GM23338 (cell line): ENCODE measurements around the gene INKA1. TPM values are rescaled to one million over a fixed set of nuclear protein-coding genes. Genes with fewer than 3 reads are reported as not detected.

Experiments
- ATAC-seq: fragments of 200-7000 bp; cut with Tn5 transposase; 3 replicates; pipeline ENCODE4 v1.9.1; 2020
- DNase-seq: peaks from one replicate; pipeline ENCODE4 v3.0.0-alpha.2; 2015; ENCODE audit warnings: low spot score
- H2AFZ ChIP-seq: fragments of 200-600 bp; sonication (generic); 2 replicates; pipeline ENCODE4 v1.8.0; 2016; ENCODE audit warnings: antibody characterized with exemption, mild to moderate bottlenecking, moderate library complexity
- H3F3A ChIP-seq: fragments of 200-600 bp; sonication (generic); replicated peaks from 2 replicates; pipeline ENCODE4 v1.8.0; 2017; ENCODE audit warnings: antibody characterized with exemption, mixed run types, low read depth
- H3K27ac ChIP-seq: fragments of 200-600 bp; sonication (generic); 2 replicates; pipeline ENCODE4 v1.6.1; 2016; ENCODE audit warnings: low read depth
- H3K27me3 ChIP-seq: fragments of 200-600 bp; sonication (generic); 2 replicates; pipeline ENCODE4 v1.8.0; 2016; ENCODE audit warnings: mild to moderate bottlenecking, mixed run types, moderate library complexity; ENCODE audit not compliant: insufficient read depth
- H3K36me3 ChIP-seq: fragments of 200-600 bp; sonication (generic); 2 replicates; pipeline ENCODE4 v1.8.0; 2016; ENCODE audit warnings: mild to moderate bottlenecking; ENCODE audit not compliant: insufficient read depth
- H3K4me1 ChIP-seq: fragments of 200-600 bp; sonication (generic); 2 replicates; pipeline ENCODE4 v1.8.0; 2016; ENCODE audit warnings: mild to moderate bottlenecking, moderate library complexity; ENCODE audit not compliant: insufficient read depth
- H3K4me2 ChIP-seq: fragments of 200-600 bp; sonication (generic); 2 replicates; pipeline ENCODE4 v1.7.1; 2017; ENCODE audit warnings: mixed run types
- H3K4me3 ChIP-seq: fragments of 200-600 bp; sonication (generic); 2 replicates; pipeline ENCODE4 v1.6.1; 2016; ENCODE audit warnings: mixed run types
- H3K79me2 ChIP-seq: fragments of 200-600 bp; sonication (generic); replicated peaks from 2 replicates; pipeline ENCODE4 v1.8.0; 2017; ENCODE audit warnings: mild to moderate bottlenecking; ENCODE audit not compliant: insufficient read depth
- H3K9me2 ChIP-seq: fragments of 200-600 bp; sonication (generic); 2 replicates; pipeline ENCODE4 v1.8.0; 2017; ENCODE audit not compliant: insufficient read depth
- H4K20me1 ChIP-seq: fragments of 200-600 bp; sonication (generic); replicated peaks from 2 replicates; pipeline ENCODE4 v1.8.0; 2017; ENCODE audit warnings: mild to moderate bottlenecking; ENCODE audit not compliant: insufficient read depth
- H3K27ac Mint-ChIP-seq: 2 replicates; pipeline ENCODE4 v1.8.0; 2020; ENCODE audit warnings: inconsistent platforms, mild to moderate bottlenecking, moderate library complexity, mixed read lengths
- H3K27me3 Mint-ChIP-seq: 3 replicates; pipeline ENCODE4 v1.8.0; 2022; ENCODE audit warnings: low read depth, mild to moderate bottlenecking, moderate library complexity, mixed read lengths, inconsistent platforms; ENCODE audit not compliant: insufficient read depth, poor library complexity
- H3K36me3 Mint-ChIP-seq: 3 replicates; pipeline ENCODE4 v1.8.0; 2021; ENCODE audit warnings: low read depth, mild to moderate bottlenecking, inconsistent platforms, moderate library complexity, mixed read lengths
- H3K4me1 Mint-ChIP-seq: 3 replicates; pipeline ENCODE4 v1.8.0; 2020; ENCODE audit warnings: mild to moderate bottlenecking, inconsistent platforms, mixed read lengths
- H3K4me3 Mint-ChIP-seq: 3 replicates; pipeline ENCODE4 v1.8.0; 2021; ENCODE audit warnings: moderate library complexity, mild to moderate bottlenecking, inconsistent platforms, mixed read lengths
- H3K9me3 Mint-ChIP-seq: 3 replicates; pipeline ENCODE4 v1.8.0; 2020; ENCODE audit warnings: moderate library complexity, mild to moderate bottlenecking, inconsistent platforms, mixed read lengths
- CREB1 ChIP-seq: fragments of 250-450 bp; sonication (Bioruptor Pico); IDR thresholded peaks from 2 replicates; pipeline ENCODE4 v1.5.0; 2020; ENCODE audit warnings: low read depth, mild to moderate bottlenecking, moderate library complexity
- EZH2 ChIP-seq: fragments of 200-600 bp; sonication (generic); IDR thresholded peaks from one replicate; pipeline ENCODE4 v1.8.0; 2017; ENCODE audit warnings: antibody characterized with exemption, mild to moderate bottlenecking, low read depth; ENCODE audit not compliant: unreplicated experiment
- EZH2phosphoT487 ChIP-seq: fragments of 200-600 bp; sonication (generic); IDR thresholded peaks from one replicate; pipeline ENCODE4 v1.8.1; 2018; ENCODE audit warnings: antibody characterized with exemption; ENCODE audit not compliant: unreplicated experiment
- JUNB ChIP-seq: IDR thresholded peaks from one replicate; pipeline ENCODE4 v1.6.1; 2016; ENCODE audit warnings: antibody characterized with exemption; ENCODE audit not compliant: unreplicated experiment
- NANOG ChIP-seq: IDR thresholded peaks from 2 replicates; pipeline ENCODE4 v1.6.1; 2016; ENCODE audit warnings: antibody characterized with exemption, borderline replicate concordance
- POLR2AphosphoS5 ChIP-seq: IDR thresholded peaks from 2 replicates; pipeline ENCODE4 v1.6.1; 2016; ENCODE audit warnings: antibody characterized with exemption, low read depth
- STAT1 ChIP-seq: IDR thresholded peaks from one replicate; pipeline ENCODE4 v1.6.1; 2016; ENCODE audit warnings: antibody characterized with exemption; ENCODE audit not compliant: unreplicated experiment
- ZNF114 ChIP-seq: fragments of 250-450 bp; sonication (Bioruptor Pico); IDR thresholded peaks from 2 replicates; pipeline ENCODE4 v1.5.0; 2020; ENCODE audit warnings: mild to moderate bottlenecking, moderate library complexity
- ZNF331 ChIP-seq: fragments of 250-450 bp; sonication (Bioruptor Pico); IDR thresholded peaks from 2 replicates; pipeline ENCODE4 v1.5.0; 2020; ENCODE audit warnings: low read depth, mild to moderate bottlenecking, moderate library complexity
- polyA plus RNA-seq: library from polyadenylated mRNA; unstranded; fragments of >200 nt; fragmentation: Nextera tagmentation; extraction: Ambion mirVana; gene quantifications from 2 replicates; pipeline ENCODE4 v1.2.1, GENCODE V29; 2016
- total RNA-seq: library from RNA; depleted of rRNA; stranded (reverse); fragments of >200 nt; shearing (Covaris generic); gene quantifications from 2 replicates; pipeline ENCODE4 v1.2.3, GENCODE V29; 2014
- TF ChIP-seq, protein P1 (sequence below), 2 experiments: fragments of 200-600 bp in 1 of 2; sonication (generic) in 1 of 2; conservative IDR thresholded peaks; 2 replicates each; pipeline versions ENCODE4 v1.5.1 to v1.6.1; 2016 to 2017; ENCODE audit warnings: antibody characterized with exemption in 2 of 2, low read depth in 2 of 2, mild to moderate bottlenecking in 2 of 2, moderate library complexity in 1 of 2
- TF ChIP-seq, protein P2 (sequence below): IDR thresholded peaks from one replicate; pipeline ENCODE4 v1.6.1; 2018; ENCODE audit warnings: antibody characterized with exemption; ENCODE audit not compliant: unreplicated experiment
- TF ChIP-seq, protein P3 (sequence below): IDR thresholded peaks from 2 replicates; pipeline ENCODE4 v1.6.1; 2016; ENCODE audit warnings: antibody characterized with exemption
- TF ChIP-seq, protein P4 (sequence below): fragments of 250-450 bp; sonication (Bioruptor Pico); IDR thresholded peaks from 2 replicates; pipeline ENCODE4 v1.5.0; 2020; ENCODE audit warnings: mild to moderate bottlenecking, moderate library complexity

The INKA1 gene
- total and polyA plus RNA-seq, 2 experiments from 2014 or later: 3.7 to 4.0 TPM

DNA sequence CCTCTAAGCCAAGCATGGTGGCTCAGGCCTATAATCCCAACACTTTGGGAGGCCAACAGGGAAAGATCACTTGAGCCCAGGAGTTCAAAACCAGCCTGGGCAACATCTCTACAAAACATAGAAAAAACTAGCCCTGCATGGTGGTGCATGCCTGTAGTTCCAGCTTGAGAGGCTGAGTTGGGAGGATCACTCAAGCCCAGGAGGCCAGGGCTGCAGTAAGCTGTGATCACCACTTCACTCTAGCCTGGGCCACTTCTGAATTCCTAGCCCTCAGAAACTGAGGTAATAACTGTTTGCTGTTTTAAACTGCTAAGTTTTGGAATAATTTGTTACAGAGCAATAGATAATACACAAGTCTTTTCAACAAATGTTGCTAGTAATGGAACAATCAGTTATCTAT, 33.1 kb upstream of the INKA1 start:
- ATAC-seq (no peak), DNase-seq (no peak)
- peaks cover 97% of the 10 kb centered on the region for H3K79me2 ChIP-seq
- Mint-ChIP-seq H3K9me3 (no peaks in the 10 kb centered on the region), H3K36me3 (peaks cover 3% of the 10 kb centered on the region; the same call in 2 of the 3 replicates), H3K27ac (no peak overlapping the region), H3K4me3 (no peak overlapping the region), H3K27me3 (no peaks in the 10 kb centered on the region), H3K4me1 (no peaks in the 10 kb centered on the region)
- no peak overlapping the region for H3K27ac ChIP-seq
- no peaks in the 10 kb centered on the region for H3K36me3 ChIP-seq
- H4K20me1 ChIP-seq: peaks cover 31% of the 10 kb centered on the region
- no peak for TF ChIP-seq POLR2AphosphoS5
- TF ChIP-seq, protein P1, sequence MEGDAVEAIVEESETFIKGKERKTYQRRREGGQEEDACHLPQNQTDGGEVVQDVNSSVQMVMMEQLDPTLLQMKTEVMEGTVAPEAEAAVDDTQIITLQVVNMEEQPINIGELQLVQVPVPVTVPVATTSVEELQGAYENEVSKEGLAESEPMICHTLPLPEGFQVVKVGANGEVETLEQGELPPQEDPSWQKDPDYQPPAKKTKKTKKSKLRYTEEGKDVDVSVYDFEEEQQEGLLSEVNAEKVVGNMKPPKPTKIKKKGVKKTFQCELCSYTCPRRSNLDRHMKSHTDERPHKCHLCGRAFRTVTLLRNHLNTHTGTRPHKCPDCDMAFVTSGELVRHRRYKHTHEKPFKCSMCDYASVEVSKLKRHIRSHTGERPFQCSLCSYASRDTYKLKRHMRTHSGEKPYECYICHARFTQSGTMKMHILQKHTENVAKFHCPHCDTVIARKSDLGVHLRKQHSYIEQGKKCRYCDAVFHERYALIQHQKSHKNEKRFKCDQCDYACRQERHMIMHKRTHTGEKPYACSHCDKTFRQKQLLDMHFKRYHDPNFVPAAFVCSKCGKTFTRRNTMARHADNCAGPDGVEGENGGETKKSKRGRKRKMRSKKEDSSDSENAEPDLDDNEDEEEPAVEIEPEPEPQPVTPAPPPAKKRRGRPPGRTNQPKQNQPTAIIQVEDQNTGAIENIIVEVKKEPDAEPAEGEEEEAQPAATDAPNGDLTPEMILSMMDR (conservative IDR thresholded peaks at IDR 0.05; ENCODE audit: low read depth in 2 of 2): no peak
- no peak for TF ChIP-seq NANOG
- TF ChIP-seq, protein P2, sequence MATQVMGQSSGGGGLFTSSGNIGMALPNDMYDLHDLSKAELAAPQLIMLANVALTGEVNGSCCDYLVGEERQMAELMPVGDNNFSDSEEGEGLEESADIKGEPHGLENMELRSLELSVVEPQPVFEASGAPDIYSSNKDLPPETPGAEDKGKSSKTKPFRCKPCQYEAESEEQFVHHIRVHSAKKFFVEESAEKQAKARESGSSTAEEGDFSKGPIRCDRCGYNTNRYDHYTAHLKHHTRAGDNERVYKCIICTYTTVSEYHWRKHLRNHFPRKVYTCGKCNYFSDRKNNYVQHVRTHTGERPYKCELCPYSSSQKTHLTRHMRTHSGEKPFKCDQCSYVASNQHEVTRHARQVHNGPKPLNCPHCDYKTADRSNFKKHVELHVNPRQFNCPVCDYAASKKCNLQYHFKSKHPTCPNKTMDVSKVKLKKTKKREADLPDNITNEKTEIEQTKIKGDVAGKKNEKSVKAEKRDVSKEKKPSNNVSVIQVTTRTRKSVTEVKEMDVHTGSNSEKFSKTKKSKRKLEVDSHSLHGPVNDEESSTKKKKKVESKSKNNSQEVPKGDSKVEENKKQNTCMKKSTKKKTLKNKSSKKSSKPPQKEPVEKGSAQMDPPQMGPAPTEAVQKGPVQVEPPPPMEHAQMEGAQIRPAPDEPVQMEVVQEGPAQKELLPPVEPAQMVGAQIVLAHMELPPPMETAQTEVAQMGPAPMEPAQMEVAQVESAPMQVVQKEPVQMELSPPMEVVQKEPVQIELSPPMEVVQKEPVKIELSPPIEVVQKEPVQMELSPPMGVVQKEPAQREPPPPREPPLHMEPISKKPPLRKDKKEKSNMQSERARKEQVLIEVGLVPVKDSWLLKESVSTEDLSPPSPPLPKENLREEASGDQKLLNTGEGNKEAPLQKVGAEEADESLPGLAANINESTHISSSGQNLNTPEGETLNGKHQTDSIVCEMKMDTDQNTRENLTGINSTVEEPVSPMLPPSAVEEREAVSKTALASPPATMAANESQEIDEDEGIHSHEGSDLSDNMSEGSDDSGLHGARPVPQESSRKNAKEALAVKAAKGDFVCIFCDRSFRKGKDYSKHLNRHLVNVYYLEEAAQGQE: no peak
- no peak for TF ChIP-seq STAT1
- TF ChIP-seq ZNF331 (CRISPR knock-in tag): no peak
- TF ChIP-seq, protein P3, sequence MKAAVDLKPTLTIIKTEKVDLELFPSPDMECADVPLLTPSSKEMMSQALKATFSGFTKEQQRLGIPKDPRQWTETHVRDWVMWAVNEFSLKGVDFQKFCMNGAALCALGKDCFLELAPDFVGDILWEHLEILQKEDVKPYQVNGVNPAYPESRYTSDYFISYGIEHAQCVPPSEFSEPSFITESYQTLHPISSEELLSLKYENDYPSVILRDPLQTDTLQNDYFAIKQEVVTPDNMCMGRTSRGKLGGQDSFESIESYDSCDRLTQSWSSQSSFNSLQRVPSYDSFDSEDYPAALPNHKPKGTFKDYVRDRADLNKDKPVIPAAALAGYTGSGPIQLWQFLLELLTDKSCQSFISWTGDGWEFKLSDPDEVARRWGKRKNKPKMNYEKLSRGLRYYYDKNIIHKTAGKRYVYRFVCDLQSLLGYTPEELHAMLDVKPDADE: no peak
- TF ChIP-seq JUNB: no peak
- TF ChIP-seq EZH2phosphoT487: no peak
- no peak for TF ChIP-seq CREB1
- no peak for TF ChIP-seq ZNF114 (CRISPR knock-in tag)
- no peak for TF ChIP-seq EZH2
- TF ChIP-seq, protein P4, sequence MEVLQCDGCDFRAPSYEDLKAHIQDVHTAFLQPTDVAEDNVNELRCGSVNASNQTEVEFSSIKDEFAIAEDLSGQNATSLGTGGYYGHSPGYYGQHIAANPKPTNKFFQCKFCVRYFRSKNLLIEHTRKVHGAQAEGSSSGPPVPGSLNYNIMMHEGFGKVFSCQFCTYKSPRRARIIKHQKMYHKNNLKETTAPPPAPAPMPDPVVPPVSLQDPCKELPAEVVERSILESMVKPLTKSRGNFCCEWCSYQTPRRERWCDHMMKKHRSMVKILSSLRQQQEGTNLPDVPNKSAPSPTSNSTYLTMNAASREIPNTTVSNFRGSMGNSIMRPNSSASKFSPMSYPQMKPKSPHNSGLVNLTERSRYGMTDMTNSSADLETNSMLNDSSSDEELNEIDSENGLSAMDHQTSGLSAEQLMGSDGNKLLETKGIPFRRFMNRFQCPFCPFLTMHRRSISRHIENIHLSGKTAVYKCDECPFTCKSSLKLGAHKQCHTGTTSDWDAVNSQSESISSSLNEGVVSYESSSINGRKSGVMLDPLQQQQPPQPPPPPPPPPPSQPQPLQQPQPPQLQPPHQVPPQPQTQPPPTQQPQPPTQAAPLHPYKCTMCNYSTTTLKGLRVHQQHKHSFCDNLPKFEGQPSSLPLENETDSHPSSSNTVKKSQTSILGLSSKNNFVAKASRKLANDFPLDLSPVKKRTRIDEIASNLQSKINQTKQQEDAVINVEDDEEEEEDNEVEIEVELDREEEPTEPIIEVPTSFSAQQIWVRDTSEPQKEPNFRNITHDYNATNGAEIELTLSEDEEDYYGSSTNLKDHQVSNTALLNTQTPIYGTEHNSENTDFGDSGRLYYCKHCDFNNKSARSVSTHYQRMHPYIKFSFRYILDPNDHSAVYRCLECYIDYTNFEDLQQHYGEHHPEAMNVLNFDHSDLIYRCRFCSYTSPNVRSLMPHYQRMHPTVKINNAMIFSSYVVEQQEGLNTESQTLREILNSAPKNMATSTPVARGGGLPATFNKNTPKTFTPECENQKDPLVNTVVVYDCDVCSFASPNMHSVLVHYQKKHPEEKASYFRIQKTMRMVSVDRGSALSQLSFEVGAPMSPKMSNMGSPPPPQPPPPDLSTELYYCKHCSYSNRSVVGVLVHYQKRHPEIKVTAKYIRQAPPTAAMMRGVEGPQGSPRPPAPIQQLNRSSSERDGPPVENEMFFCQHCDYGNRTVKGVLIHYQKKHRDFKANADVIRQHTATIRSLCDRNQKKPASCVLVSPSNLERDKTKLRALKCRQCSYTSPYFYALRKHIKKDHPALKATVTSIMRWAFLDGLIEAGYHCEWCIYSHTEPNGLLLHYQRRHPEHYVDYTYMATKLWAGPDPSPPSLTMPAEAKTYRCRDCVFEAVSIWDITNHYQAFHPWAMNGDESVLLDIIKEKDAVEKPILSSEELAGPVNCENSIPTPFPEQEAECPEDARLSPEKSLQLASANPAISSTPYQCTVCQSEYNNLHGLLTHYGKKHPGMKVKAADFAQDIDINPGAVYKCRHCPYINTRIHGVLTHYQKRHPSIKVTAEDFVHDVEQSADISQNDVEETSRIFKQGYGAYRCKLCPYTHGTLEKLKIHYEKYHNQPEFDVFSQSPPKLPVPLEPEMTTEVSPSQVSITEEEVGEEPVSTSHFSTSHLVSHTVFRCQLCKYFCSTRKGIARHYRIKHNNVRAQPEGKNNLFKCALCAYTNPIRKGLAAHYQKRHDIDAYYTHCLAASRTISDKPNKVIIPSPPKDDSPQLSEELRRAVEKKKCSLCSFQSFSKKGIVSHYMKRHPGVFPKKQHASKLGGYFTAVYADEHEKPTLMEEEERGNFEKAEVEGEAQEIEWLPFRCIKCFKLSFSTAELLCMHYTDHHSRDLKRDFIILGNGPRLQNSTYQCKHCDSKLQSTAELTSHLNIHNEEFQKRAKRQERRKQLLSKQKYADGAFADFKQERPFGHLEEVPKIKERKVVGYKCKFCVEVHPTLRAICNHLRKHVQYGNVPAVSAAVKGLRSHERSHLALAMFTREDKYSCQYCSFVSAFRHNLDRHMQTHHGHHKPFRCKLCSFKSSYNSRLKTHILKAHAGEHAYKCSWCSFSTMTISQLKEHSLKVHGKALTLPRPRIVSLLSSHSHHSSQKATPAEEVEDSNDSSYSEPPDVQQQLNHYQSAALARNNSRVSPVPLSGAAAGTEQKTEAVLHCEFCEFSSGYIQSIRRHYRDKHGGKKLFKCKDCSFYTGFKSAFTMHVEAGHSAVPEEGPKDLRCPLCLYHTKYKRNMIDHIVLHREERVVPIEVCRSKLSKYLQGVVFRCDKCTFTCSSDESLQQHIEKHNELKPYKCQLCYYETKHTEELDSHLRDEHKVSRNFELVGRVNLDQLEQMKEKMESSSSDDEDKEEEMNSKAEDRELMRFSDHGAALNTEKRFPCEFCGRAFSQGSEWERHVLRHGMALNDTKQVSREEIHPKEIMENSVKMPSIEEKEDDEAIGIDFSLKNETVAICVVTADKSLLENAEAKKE (CRISPR knock-in tag): no peak
- H3K4me2 ChIP-seq: no peak overlapping the region
- H2AFZ ChIP-seq: no peak overlapping the region
- no peaks in the 10 kb centered on the region for H3K4me1 ChIP-seq
- no peaks in the 10 kb centered on the region for H3K27me3 ChIP-seq
- no peaks in the 10 kb centered on the region for H3K9me2 ChIP-seq
- no peak overlapping the region for H3K4me3 ChIP-seq
- H3F3A ChIP-seq: no peaks in the 10 kb centered on the region
